SW 1271 (cell line): Measurements from ENCODE around the gene CACNB4.
"Not testable (repeated sequence)": the region's sequence is repeated elsewhere in the genome, so short reads cannot be mapped to it uniquely, and the experiment has no call there.

Experiments
- DNase-seq, 2 experiments: peaks; one replicate each; lab custom pipeline; 2025; lab: John Stamatoyannopoulos, UW

The CACNB4 gene

DNA sequence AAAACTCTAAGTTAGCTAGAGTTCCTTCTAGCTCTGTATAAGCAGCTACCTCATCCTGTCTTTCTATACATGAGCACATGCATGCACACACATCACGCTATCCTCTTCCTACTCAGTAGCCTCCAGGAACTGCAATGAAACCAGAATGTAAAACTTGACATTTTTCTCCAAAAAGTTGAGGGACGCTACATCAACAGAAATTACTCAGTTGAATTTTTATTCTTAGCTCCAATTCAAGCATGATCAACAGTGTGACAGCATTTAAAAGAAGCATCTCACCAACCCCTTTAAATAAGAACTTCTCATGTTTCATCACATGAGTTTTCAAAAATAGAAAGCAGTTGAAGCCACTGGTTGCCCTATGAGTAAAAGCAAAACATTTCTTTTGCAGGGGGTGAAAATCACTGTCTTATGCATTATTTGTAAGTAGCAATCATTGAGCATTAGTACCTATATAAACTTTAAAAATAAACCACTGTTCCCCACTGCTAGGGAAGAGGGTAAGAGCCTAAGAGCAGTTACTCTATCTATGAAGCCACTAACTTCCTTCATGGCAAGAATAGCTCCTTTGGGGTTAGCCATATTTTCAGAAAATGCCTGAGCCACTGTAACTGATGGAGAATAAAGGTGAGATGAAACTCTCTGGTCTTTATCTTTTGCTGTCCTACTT is 192.7 kb downstream of the CACNB4 start:
- DNase-seq = no peak

DNA sequence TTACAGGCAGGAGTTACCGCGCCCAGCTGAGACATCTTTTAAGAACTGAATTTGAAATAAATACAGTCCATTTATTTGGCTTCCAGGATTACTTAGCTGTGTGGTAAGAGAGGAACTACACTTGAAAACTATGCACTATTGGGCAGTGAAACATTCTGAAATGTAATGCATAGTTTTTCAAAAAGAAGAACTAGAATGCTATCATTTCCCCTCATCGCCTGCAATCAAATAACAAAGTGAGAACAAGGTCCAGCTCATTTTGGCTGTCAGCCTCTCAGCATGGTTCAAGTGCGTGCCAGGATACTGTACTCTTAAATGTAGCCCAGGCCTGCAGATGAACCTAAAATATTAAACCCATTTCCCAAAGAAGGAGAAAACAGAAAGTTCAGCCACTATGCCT is 194.0 kb downstream of the CACNB4 start:
- no peak for DNase-seq

DNA sequence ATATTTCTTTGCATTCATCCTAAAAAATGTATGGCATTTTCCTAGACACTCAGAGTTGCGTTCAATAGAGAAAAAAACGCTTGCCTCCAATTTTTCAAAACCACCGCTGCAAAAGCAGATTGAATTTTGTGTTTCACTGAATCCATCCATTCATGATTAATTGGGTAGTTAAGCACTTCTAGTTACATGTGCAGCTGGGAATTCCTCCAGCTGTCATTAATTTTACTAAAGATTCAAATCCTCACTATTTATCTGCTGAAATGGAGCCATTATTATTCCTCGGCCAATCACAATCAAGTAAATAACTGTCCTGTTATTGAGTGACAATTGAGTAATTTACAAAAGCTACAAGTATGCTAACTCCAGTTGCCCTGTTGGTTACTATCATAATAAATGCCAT is 194.8 kb downstream of the CACNB4 start:
- DNase-seq = no peak

DNA sequence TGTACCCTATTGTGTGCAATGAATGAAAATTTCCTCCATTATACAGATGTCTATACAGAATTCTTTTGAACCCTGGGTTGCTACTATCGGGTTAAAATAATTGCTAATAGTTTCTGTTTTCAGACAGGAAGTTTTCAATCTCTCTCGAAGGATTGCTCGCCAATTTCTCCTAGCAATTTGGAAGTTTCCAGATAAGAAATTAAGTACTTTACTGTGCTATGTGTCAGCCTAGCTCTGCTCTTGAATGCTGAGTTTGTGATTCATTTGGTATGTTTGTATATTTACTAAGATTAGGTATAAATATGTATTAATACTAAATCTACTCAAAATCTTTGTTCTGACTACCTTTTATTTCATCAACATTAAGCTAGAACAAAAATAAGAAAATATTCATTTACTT is 196.0 kb downstream of the CACNB4 start:
- no peak for DNase-seq

DNA sequence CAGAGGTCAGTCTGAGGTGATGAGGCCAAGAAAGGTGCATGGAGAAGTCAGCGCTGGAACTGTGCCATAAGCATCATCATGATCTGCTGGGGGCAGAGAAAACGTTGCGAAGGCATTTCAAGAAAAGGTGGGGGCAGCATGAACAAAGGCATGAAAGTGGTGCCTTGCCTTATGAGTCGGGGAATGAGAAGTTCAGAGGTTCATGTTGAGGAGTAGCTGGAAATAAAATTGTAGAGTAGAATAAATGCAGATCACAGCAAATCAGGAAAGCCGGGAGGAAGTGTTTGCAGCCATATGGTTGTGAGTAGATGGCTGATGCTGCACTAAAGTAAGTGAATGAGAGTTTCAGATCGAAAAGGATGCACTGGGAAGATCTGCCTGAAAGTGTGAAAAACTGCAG is 198.5 kb downstream of the CACNB4 start:
- DNase-seq = no peak

DNA sequence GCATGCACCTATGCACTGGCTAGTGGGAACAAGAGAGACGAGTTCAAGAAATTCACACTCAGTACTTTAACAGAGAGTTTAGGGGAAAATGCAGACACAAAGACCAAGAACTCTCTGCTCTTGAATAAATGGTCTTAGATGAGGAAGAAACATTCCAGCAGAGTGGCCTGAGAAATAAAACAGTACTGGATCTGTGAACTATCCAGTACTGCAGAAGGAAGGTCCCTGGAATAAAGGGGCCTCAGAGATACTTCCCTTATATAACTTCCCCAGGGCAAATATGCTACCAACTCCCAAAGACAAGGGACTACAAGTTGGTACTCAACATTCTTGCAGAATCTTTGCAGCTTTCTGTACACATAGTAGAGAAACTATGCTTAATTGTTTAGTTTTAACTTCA is 199.7 kb downstream of the CACNB4 start:
- no peak for DNase-seq

DNA sequence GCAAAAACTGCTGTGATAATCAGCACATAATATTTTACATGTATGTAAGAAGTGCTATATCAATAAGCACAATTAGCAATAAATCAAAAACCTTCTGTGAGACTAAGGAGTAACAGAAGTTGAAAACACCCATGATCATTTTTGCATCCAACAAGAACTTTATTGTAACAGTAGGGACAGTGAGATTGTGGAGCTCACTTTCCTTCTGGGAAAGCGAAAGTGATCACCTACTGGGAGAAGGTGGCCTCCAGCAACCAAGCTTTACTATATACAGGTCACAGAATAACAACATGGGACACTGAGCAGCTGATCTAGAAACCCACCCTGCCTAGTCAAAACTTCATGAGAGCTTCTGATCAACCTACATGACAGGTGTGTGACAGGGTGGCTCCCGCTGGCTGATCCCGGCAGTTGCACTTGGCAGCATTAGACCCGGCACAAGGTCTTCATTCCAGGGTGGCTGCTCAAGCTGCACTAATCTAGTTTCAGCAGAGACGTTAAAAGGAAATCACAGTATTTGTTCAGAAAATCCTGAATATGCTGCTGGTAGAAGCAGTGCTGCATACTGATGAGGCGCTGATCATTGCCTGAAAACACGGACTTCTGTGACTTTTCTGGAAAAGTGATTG is 207.2 kb downstream of the CACNB4 start:
- DNase-seq = no peak

DNA sequence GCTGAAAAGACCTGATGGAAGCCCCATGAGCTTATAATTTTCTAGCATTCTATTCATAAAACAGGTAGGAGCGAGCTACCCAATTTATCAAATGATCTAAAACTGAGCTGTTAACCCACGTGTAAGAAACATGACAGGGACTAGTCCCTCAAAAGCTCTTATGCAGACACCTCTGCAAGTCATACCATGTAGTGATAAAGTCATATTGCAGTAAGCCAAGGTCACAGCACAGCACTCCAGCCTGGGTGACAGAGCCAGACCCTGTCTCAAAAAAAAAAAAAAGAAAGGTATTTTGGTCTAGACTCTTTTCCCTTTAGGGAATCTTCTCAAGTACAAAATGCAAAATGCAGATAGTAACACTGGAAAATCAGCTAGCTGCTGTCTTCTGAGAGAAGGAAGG is 211.7 kb downstream of the CACNB4 start:
- DNase-seq = no peak

DNA sequence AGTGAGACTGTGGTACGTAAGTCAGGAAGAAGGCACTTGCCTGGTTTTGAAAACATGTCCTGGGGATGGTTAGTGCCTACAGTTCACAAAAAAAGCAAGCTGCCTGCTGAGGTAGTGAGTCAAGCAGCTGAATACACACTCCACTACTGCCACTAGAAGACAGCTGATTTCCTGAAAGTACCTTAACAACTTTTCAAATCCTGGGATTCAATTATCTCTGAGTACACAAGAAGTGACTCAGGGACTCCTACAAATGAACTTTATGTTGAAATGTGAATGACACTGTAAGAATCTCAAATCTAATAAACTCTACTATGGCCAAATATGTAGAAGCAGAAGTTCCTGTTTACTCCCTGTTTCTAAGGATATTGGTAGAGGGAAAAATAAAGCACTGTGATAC is 212.6 kb downstream of the CACNB4 start:
- DNase-seq = no peak

DNA sequence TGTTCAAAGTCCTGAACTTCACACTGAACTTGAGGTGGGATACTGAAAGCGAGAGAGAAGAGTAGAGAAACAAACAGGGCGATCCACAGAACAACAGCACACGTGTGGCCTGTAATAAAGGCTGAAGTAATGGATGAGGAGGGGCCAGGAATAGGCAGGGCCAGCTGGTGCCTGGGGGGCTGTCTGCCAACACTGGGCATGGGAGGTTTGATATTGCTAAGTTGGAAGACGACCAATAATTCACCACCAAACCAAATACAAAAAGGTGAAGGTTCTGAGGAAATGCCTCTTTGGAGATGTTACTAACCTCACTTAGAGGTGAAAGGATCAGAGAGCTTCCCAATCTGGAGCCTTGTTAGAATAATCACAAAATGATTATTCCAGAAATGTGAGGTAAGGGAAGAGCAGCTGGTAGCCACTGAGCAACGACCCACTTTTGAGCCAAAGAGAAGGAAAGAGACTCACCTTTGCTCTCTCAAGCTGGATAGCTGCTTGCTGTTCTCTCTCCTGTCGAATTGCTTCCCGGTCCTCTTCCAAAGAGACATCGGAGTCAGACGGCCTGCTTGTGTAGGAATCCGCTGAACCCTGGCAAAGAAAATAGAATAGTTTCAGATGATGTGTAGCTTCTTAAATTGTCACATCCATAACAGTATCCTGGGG is 215.9 kb downstream of the CACNB4 start:
- DNase-seq = no peak

DNA sequence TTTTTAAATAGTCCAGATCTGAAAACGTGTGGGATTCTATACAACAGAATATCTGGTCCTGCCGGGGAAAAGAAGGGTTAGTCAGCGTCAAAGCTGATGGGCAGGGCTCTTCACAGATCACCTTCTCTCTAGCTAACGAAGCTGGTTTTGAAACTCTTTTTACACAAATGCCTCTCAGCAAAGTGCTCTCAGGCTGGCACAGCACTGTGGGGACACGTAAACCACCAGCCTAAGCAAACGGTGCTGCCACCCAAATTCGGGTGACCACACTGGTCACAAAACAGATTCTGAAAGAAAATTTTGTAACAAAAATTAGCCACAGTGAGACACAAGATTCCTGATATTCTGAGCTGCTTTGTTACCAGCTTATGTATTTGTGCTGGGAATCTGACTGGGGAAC is 217.5 kb downstream of the CACNB4 start:
- no peak for DNase-seq

DNA sequence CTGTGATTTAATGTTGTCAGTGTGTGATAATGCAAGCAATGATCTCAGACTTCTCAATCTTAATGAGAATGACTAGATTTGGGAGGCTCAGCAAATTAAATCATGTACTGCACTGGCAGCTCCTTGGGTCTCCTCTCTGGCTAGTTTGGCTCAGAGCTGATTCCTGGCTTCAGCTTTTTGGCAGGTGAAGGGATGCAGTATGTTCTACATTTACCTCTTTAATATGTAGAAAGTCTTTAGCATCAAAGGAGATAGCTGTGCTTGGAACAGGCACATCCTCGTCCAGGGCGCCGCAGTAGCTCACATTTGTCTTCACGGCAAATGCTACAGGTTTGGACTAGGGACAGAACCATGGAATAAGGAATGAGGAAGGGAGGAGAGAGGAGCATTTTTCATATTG is 218.3 kb downstream of the CACNB4 start:
- no peak for DNase-seq

DNA sequence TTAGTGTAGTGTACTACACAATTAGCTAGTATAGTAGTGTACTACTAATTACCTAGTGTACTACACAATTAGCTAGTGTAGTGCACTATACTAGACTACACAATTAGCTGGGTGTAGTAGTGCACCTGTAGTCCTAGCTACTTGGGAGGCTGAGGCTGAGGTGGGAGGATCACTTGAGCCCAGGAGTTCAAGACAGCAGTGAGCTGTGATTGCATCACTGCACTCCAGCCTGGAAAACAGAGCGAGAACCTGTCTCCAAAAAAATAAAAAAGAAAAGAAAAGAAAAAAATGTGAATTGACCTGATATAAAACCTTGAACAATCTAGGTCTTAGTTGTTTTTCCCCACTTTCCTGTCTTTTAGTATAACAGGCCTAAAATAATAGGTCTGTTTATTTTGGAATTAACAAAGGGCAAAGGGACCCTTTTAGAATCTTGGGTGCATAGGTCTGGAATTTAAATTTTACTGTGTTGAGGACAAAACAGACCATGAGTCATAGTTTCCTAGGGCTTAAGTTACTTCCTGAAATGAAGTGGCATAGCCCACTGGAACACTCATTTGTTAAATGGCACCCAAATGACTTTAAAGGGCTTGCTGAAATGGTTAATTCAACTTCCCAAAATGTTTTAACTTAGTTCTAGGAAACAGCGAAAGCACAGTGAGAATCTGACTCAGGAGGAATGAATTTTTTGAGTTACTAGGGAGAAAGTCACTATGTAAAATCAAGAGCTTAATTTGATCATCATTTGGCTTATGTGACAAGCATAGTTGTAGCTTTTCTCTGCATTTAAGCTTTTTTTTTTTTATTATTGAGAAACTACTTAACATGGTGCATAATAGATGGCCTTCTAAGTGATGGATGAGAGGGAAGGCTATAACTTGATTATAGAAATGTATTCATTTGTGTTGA is 219.9 kb downstream of the CACNB4 start:
- peak in 1 of 2 experiments; percentile 14 for DNase-seq

DNA sequence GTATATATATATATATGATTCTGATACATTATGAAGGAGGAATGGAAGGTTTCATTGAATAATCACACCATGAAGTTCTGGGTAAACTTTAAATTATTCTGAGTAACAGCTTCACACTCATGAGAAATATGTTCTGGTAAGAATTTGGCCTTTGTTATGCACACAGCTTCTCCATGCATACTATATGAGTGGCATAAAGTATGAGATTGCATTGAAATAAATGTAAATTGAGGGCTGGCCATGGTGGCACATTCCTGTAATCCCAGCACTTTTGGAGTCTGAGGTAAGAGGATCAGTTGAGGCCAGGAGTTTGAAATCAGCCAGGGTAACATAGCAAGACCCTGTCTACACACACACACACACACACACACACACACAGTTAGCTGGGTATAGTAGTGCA is 220.6 kb downstream of the CACNB4 start:
- DNase-seq = no peak

DNA sequence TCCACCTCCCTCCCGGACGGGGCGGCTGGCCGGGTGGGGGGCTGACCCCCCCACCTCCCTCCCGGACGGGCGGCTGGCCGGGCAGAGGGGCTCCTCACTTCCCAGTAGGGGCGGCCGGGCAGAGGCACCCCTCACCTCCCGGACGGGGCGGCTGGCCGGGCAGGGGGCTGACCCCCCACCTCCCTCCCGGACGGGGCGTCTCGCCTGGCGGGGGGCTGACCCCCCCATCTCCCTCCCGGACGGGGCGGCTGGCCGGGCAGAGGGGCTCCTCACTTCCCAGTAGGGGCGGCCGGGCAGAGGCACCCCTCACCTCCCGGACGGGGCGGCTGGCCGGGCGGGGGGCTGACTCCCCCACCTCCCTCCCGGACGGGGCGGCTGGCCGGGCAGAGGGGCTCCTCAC is 223.2 kb downstream of the CACNB4 start:
- not testable (repeated sequence) for DNase-seq

DNA sequence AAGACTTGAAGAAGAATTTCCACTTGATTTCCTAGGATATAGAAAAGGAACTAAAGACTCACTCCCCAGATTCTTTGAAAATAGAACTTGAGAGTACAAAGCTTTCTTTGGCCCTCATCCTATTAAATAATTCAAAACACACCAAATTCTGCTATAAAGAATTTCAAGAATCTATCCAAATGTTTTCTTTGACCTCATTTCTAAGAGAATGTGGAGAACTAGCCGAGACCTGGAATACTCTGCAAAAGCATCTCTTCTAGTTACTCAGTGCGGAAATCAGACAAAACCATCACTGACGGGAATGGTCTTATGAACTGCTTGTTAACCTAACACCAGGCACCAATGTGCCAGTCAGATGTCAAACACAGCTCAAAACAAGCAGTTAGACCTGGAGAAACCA is 226.4 kb downstream of the CACNB4 start:
- DNase-seq = no peak

DNA sequence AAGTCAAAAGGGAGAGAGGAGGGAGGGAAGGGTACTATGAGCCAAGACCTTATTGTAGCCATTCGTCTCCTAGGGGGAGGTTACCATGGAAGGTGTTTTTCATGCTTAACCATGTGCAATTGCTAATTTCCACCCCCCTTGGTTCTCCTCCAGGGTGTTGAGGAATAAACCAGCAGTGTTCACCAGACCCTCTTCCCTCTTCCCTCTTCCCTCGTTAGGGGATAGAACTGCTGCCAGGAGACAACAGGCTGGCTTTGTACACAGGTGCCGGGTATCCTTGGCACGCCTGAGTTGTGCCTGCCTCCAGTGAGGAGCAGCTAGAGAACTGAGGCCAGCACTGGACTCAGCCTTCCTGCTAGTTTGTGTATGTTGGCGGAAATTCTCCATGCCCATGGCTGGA is 229.6 kb downstream of the CACNB4 start:
- DNase-seq = no peak

DNA sequence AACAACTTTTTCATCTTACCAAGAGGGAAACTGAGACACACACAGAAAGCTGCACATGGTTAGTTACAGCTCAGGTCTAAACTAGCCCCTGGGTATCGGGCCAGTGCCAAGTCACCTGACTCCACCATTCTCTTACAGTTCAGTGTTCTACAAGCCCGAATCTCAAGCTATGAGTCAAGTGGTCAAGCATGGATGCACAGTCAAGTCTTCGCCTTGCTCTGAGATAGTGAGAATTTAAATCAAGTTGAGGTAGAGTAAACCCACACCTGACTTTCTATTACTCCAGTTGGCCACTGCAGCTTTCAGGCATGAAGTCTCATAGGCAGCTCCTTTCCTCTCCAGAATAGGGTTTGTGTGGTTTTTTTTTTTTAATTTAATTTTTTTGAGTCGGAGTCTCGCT is 236.1 kb downstream of the CACNB4 start:
- DNase-seq = no peak

DNA sequence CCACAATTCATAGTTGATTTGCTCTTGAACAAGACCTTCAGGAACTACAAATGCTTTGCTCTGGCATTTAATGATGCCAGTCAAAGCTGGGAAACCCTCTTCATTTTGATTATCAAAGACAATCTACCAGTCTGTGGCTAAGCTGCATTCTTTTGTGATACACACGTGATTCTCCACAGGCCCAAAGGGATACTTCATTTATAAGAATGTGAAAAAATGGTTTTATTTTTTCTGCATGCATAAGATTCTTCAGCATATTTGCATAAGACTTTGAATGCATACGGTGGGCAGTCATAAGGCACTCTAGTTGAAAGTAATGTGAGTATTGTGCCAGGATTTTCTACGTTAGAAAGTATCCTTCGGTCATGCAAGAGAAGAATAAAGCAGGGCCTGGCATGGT is 237.7 kb downstream of the CACNB4 start:
- DNase-seq = no peak

DNA sequence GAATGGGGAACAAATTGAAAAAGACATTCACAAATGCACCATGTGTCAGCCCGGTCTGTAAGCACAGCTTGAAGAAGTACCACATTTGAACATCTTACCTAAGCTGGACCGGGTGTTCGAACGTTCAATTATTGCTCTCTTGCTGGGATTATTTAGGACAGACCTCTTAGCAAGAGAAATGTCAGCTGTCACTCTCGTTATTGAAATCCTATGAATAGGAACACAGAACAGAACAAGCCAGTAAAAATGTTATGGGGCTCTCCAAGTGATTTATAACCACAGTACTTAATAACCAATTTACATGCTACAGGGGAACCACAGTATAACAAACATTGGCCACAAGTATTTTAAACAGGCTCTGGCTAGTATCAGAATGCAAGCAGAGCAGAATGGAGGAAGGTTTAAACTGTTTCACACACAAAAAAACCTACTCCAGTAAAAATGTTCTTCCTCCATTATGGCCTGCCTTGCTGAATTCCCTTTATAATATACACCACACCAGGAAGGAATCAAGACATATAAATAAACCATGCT is 238.2 kb downstream of the CACNB4 start:
- DNase-seq = no peak

DNA sequence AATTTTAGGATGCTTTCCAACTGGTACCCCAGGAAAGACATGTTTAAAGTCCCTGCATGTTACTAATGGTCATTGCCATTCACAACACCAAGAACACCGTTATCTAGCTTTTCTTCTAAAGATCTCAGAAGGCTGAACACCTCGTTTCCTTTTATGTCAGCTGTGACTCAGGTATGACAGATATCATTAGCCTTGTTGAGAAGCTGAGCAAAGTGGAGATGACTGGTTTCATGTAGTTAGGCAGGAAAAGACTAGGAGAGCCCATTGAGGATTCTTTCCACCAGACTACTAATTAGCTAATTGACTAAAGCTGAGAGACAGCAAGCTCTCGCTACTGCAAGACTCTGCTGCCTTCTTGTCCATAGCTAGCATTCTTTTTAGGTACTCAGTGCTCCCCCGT is 238.6 kb downstream of the CACNB4 start:
- DNase-seq = no peak

DNA sequence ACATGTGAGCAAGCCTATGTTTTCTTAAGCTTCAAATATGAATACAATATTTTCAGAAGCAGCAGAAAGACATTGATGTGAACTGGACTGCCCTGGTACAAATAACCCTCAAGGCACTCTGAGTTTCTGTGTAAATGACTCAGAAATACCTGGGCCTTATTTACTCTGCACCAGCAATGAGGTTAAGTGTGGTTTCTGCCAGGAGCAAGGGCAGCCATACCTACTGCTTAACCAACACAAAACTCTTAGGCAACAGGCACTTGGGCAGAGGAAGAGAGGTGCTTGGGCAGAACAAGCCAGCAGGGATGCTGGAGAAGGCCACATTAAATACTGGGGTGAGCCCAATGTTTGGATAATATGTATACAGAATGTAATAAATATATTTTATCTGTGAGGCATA is 241.2 kb downstream of the CACNB4 start:
- no peak for DNase-seq
